DND-41 (cell line): ENCODE measurements around the gene ERC1.

Experiments used
- ATAC-seq: fragments of 200-7000 bp; cut with Tn5 transposase; 3 replicates; pipeline ENCODE4 v1.9.1; 2021; ENCODE audit warnings: low read depth; ENCODE audit not compliant: insufficient read depth
- DNase-seq: peaks from one replicate; pipeline ENCODE4 v3.0.0-alpha.2; 2020
- H2AFZ ChIP-seq: 2 replicates; pipeline ENCODE4 v1.6.0; 2012; ENCODE audit warnings: low read depth, low read length
- H3K27ac ChIP-seq: 2 replicates; pipeline ENCODE4 v1.5.1; 2012; ENCODE audit warnings: low read length, inconsistent platforms
- H3K27me3 ChIP-seq: fragments of 200-600 bp; sonication (generic); 2 replicates; pipeline ENCODE4 v1.6.0; 2012; ENCODE audit warnings: low read length, mild to moderate bottlenecking, inconsistent platforms; ENCODE audit not compliant: insufficient read depth, poor library complexity
- H3K36me3 ChIP-seq: 2 replicates; pipeline ENCODE4 v1.5.1; 2012; ENCODE audit warnings: low read length, inconsistent platforms; ENCODE audit not compliant: insufficient read depth
- H3K4me1 ChIP-seq: 2 replicates; pipeline ENCODE4 v1.5.1; 2012; ENCODE audit warnings: mild to moderate bottlenecking, low read length; ENCODE audit not compliant: insufficient read depth
- H3K4me2 ChIP-seq: 2 replicates; pipeline ENCODE4 v1.6.0; 2012; ENCODE audit warnings: mild to moderate bottlenecking, moderate library complexity, low read length, inconsistent platforms; ENCODE audit not compliant: insufficient read depth
- H3K4me3 ChIP-seq, 2 experiments: fragments of 200-600 bp in 1 of 2; shearing (Covaris generic) in 1 of 2; 2 replicates each; pipeline ENCODE4 v1.5.1; 2012 to 2016; ENCODE audit warnings: inconsistent platforms in 2 of 2, low read length in 2 of 2, mild to moderate bottlenecking in 2 of 2, low read depth in 1 of 2, moderate library complexity in 1 of 2
- H3K79me2 ChIP-seq: 2 replicates; pipeline ENCODE4 v1.6.0; 2012; ENCODE audit warnings: low read length, inconsistent platforms; ENCODE audit not compliant: insufficient read depth
- H3K9ac ChIP-seq: 2 replicates; pipeline ENCODE4 v1.6.0; 2012; ENCODE audit warnings: low read depth, mild to moderate bottlenecking, inconsistent platforms, low read length, moderate library complexity
- H3K9me3 ChIP-seq: 2 replicates; pipeline ENCODE4 v1.5.1; 2012; ENCODE audit warnings: low read length, moderate library complexity, mild to moderate bottlenecking, inconsistent platforms; ENCODE audit not compliant: insufficient read depth, severe bottlenecking
- H4K20me1 ChIP-seq: 2 replicates; pipeline ENCODE4 v1.6.0; 2012; ENCODE audit warnings: low read length; ENCODE audit not compliant: insufficient read depth
- CTCF ChIP-seq: IDR thresholded peaks from 2 replicates; pipeline ENCODE4 v1.5.1; 2012; ENCODE audit warnings: borderline replicate concordance, low read length, moderate library complexity, mild to moderate bottlenecking; ENCODE audit not compliant: poor library complexity, severe bottlenecking; ENCODE audit errors: extremely low read depth
- EZH2 ChIP-seq: IDR thresholded peaks from 3 replicates; pipeline ENCODE4 v1.6.1; 2012; ENCODE audit warnings: borderline replicate concordance, low read depth, mild to moderate bottlenecking, moderate library complexity, low read length, inconsistent platforms; ENCODE audit not compliant: severe bottlenecking

ERC1 gene

GRCh38 chr12:1509413-1510052 is 518.5 kb downstream of the ERC1 start:
- H3K27ac ChIP-seq = no peak overlapping the region
- H3K4me3 ChIP-seq = no peak overlapping the region
- no peaks in the 10 kb centered on the region for H3K79me2 ChIP-seq
- H3K4me1 ChIP-seq = no peaks in the 10 kb centered on the region
- H4K20me1 ChIP-seq = no peaks in the 10 kb centered on the region
- no peaks in the 10 kb centered on the region for H3K36me3 ChIP-seq
- DNase-seq = no peak
- peaks cover 8% of the 10 kb centered on the region for H3K27me3 ChIP-seq
- H3K4me2 ChIP-seq = no peak overlapping the region
- no peak for TF ChIP-seq CTCF
- TF ChIP-seq EZH2 = no peak
- no peaks in the 10 kb centered on the region for H3K9me3 ChIP-seq
- ATAC-seq = no peak
- H3K9ac ChIP-seq = no peak overlapping the region
- H2AFZ ChIP-seq = no peak overlapping the region

GRCh38 chr12:1510056-1510812 is 519.2 kb downstream of the ERC1 start:
- peaks cover 4% of the 10 kb centered on the region for H3K27me3 ChIP-seq
- no peak for TF ChIP-seq CTCF
- TF ChIP-seq EZH2 = no peak
- H3K4me1 ChIP-seq = no peaks in the 10 kb centered on the region
- no peak overlapping the region for H3K27ac ChIP-seq
- ATAC-seq (no peak), DNase-seq (no peak)
- no peaks in the 10 kb centered on the region for H4K20me1 ChIP-seq
- H3K36me3 ChIP-seq = no peaks in the 10 kb centered on the region
- H3K4me3 ChIP-seq = no peak overlapping the region
- no peak overlapping the region for H2AFZ ChIP-seq
- H3K79me2 ChIP-seq = no peaks in the 10 kb centered on the region
- no peak overlapping the region for H3K4me2 ChIP-seq
- no peaks in the 10 kb centered on the region for H3K9me3 ChIP-seq
- no peak overlapping the region for H3K9ac ChIP-seq

- H3K79me2 ChIP-seq = no peaks in the 10 kb centered on the region
- no peak overlapping the region for H3K27ac ChIP-seq
- DNase-seq (no peak), ATAC-seq (no peak)
- no peak overlapping the region for H3K4me2 ChIP-seq
- H3K9ac ChIP-seq = no peak overlapping the region
- H2AFZ ChIP-seq = no peak overlapping the region
- TF ChIP-seq EZH2 = no peak
- no peaks in the 10 kb centered on the region for H3K4me1 ChIP-seq
- no peaks in the 10 kb centered on the region for H3K27me3 ChIP-seq
- no peaks in the 10 kb centered on the region for H4K20me1 ChIP-seq
- no peak overlapping the region for H3K4me3 ChIP-seq
- H3K9me3 ChIP-seq = no peaks in the 10 kb centered on the region
- H3K36me3 ChIP-seq = no peaks in the 10 kb centered on the region
These were observed 524.0 kb downstream of the ERC1 start for GRCh38 chr12:1515010-1515409.

GRCh38 chr12:1515428-1515827 is 524.4 kb downstream of the ERC1 start:
- Histone ChIP-seq H3K36me3 (no peaks in the 10 kb centered on the region), H3K79me2 (no peaks in the 10 kb centered on the region), H4K20me1 (no peaks in the 10 kb centered on the region), H3K27ac (no peak overlapping the region), H2AFZ (no peak overlapping the region), H3K4me2 (no peak overlapping the region), H3K27me3 (no peaks in the 10 kb centered on the region), H3K4me3 (no peak overlapping the region), H3K9ac (no peak overlapping the region), H3K9me3 (no peaks in the 10 kb centered on the region), H3K4me1 (no peaks in the 10 kb centered on the region)
- TF ChIP-seq EZH2 (no peak), CTCF (no peak)
- DNase-seq = no peak
- ATAC-seq = no peak
